A673 (cell line): ENCODE data around the gene AKNA. TPM values are rescaled to one million over a fixed set of nuclear protein-coding genes. Genes with fewer than 3 reads are reported as not detected.

Experiments used
- BruUV-seq: library from RNA; stranded (reverse); fragments of 400-500 nt; replicated peaks from 2 replicates; lab custom pipeline; 2021; lab: Mats Ljungman, UMichigan
- CTCF ChIA-PET: fragments of 300-600 bp; sonication (Branson Sonifier 250); formaldehyde crosslinking; loops from one replicate; lab custom pipeline; 2022; ENCODE audit warnings: antibody characterized with exemption; lab: Charles Lee
- POLR2A ChIA-PET: fragments of 300-600 bp; sonication (Branson Sonifier 250); formaldehyde crosslinking; loops from one replicate; lab custom pipeline; 2022; ENCODE audit warnings: antibody characterized with exemption; ENCODE audit not compliant: low non-redundant PET; lab: Charles Lee
- DNase-seq: peaks from one replicate; pipeline ENCODE4 v3.0.0-alpha.2; 2015; ENCODE audit warnings: low spot score
- H3K27ac ChIP-seq: fragments of 200-600 bp; sonication (generic); 2 replicates; pipeline ENCODE4 v1.5.1; 2016; ENCODE audit warnings: mixed run types, low read depth, mild to moderate bottlenecking, mixed read lengths, antibody characterized with exemption, low read length; ENCODE audit not compliant: poor library complexity, severe bottlenecking
- H3K27me3 ChIP-seq: fragments of 200-600 bp; sonication (generic); replicated peaks from 2 replicates; pipeline ENCODE4 v1.6.1; 2017; ENCODE audit warnings: mixed run types, low read depth, mild to moderate bottlenecking, mixed read lengths, antibody characterized with exemption, low read length; ENCODE audit not compliant: insufficient read depth, poor library complexity
- H3K36me3 ChIP-seq: fragments of 200-600 bp; sonication (generic); 2 replicates; pipeline ENCODE4 v1.6.1; 2016; ENCODE audit warnings: mixed run types, mild to moderate bottlenecking, mixed read lengths, antibody characterized with exemption, low read length; ENCODE audit not compliant: insufficient read depth, poor library complexity, severe bottlenecking
- H3K4me1 ChIP-seq: fragments of 200-600 bp; sonication (generic); 2 replicates; pipeline ENCODE4 v1.6.1; 2017; ENCODE audit warnings: mixed run types, mild to moderate bottlenecking, mixed read lengths, antibody characterized with exemption, low read length; ENCODE audit not compliant: insufficient read depth, poor library complexity, severe bottlenecking
- H3K4me3 ChIP-seq: fragments of 200-600 bp; sonication (generic); 2 replicates; pipeline ENCODE4 v1.5.1; 2016; ENCODE audit warnings: low read depth, mixed run types, mild to moderate bottlenecking, mixed read lengths, low read length; ENCODE audit not compliant: poor library complexity, severe bottlenecking
- H3K9me3 ChIP-seq: fragments of 200-600 bp; sonication (generic); 2 replicates; pipeline ENCODE4 v1.6.1; 2016; ENCODE audit warnings: mixed run types, low read depth, mild to moderate bottlenecking, mixed read lengths, antibody characterized with exemption, low read length; ENCODE audit not compliant: poor library complexity, severe bottlenecking
- CTCF ChIP-seq: fragments of 300-800, 200-600 bp; sonication (generic); conservative IDR thresholded peaks from 2 replicates; pipeline ENCODE4 v1.5.1; 2017; ENCODE audit warnings: low read depth, mild to moderate bottlenecking, antibody characterized with exemption, low read length, moderate library complexity, mixed read lengths
- EZH2 ChIP-seq: fragments of 200-600 bp; sonication (generic); IDR thresholded peaks from 2 replicates; pipeline ENCODE4 v1.6.1; 2017; ENCODE audit warnings: borderline replicate concordance, low read depth, mild to moderate bottlenecking, mixed read lengths, antibody characterized with exemption, low read length; ENCODE audit not compliant: poor library complexity, severe bottlenecking
- intact Hi-C: fragments of 100-400 bp; cut with micrococcal nuclease; formaldehyde crosslinking; loops from one replicate; pipeline ENCODE4 v1.10.0; 2022; ENCODE audit not compliant: unreplicated experiment
- total RNA-seq: library from RNA; stranded (reverse); gene quantifications from 2 replicates; pipeline ENCODE4 v1.2.3, GENCODE V29; 2021

The AKNA gene
- total RNA-seq, 1 experiment from 2014 or later: 20.4 TPM

- TF ChIP-seq CTCF: no peak
- no peak for TF ChIP-seq EZH2
- no peak for DNase-seq
- ChIA-PET POLR2A (no interaction called here), CTCF (no interaction called here)
- no peak overlapping the region for H3K27ac ChIP-seq
- BruUV-seq: no TSS peak
- no peaks in the 10 kb centered on the region for H3K27me3 ChIP-seq
- H3K4me3 ChIP-seq: no peak overlapping the region
- H3K4me1 ChIP-seq: no peaks in the 10 kb centered on the region
- peaks cover 64% of the 10 kb centered on the region for H3K36me3 ChIP-seq
- H3K9me3 ChIP-seq: no peaks in the 10 kb centered on the region
- intact Hi-C loops: no loop called here
Observed at GRCh38 chr9:114363424-114363823, 24.4 kb downstream of the AKNA start.

GRCh38 chr9:114362394-114362793 lies 25.4 kb downstream of the AKNA start:
- intact Hi-C loops: no loop called here
- ChIA-PET POLR2A (no interaction called here), CTCF (no interaction called here)
- Histone ChIP-seq H3K27me3 (no peaks in the 10 kb centered on the region), H3K27ac (no peak overlapping the region), H3K36me3 (peaks cover 64% of the 10 kb centered on the region), H3K4me3 (no peak overlapping the region), H3K9me3 (no peaks in the 10 kb centered on the region), H3K4me1 (no peaks in the 10 kb centered on the region)
- TF ChIP-seq CTCF (no peak), EZH2 (no peak)
- no TSS peak for BruUV-seq
- DNase-seq: no peak

- no peaks in the 10 kb centered on the region for H3K27me3 ChIP-seq
- peaks cover 62% of the 10 kb centered on the region for H3K36me3 ChIP-seq
- no peak for TF ChIP-seq CTCF
- no peak for TF ChIP-seq EZH2
- no peak overlapping the region for H3K27ac ChIP-seq
- no peak overlapping the region for H3K4me3 ChIP-seq
- H3K9me3 ChIP-seq: no peaks in the 10 kb centered on the region
- CTCF ChIA-PET: no interaction called here
- no TSS peak for BruUV-seq
- no peaks in the 10 kb centered on the region for H3K4me1 ChIP-seq
- intact Hi-C loops: no loop called here
- POLR2A ChIA-PET: no interaction called here
- DNase-seq: no peak
Observed at GRCh38 chr9:114361542-114361941, 26.2 kb downstream of the AKNA start.
